Testis (tissue), 3 donors: ENCODE data around the gene HID1. TPM values are rescaled to one million over a fixed set of nuclear protein-coding genes. Genes with fewer than 3 reads are reported as not detected.

Experiments
- DNase-seq: peaks from one replicate; pipeline ENCODE4 v3.0.0-alpha.2; 2019
- H3K27ac ChIP-seq, 2 donors: fragments of 200-600 bp; sonication (generic); one replicate each; pipeline ENCODE4 v1.5.1; 2019
- H3K27me3 ChIP-seq: fragments of 200-600 bp; sonication (generic); one replicate; pipeline ENCODE4 v1.5.1; 2019
- H3K36me3 ChIP-seq: fragments of 200-600 bp; sonication (generic); one replicate; pipeline ENCODE4 v1.5.1; 2017; ENCODE audit warnings: low read depth; ENCODE audit errors: missing control alignments
- H3K4me1 ChIP-seq: fragments of 200-600 bp; sonication (generic); one replicate; pipeline ENCODE4 v1.5.1; 2019
- H3K4me3 ChIP-seq, 2 donors: fragments of 200-600 bp; sonication (generic); one replicate each; pipeline ENCODE4 v1.5.1; 2017 to 2019
- H3K9me3 ChIP-seq: fragments of 200-600 bp; sonication (generic); one replicate; pipeline ENCODE4 v1.5.1; 2017
- CTCF ChIP-seq, 3 experiments: fragments of 450-650 bp in 2 of 3; fragments of 200-600 bp in 1 of 3; sonication (generic) in 1 of 3; IDR thresholded peaks; one replicate each; pipeline ENCODE4 v1.5.1; 2016 to 2019; ENCODE audit warnings: antibody characterized with exemption in 3 of 3, mild to moderate bottlenecking in 2 of 3, moderate library complexity in 1 of 3
- POLR2A ChIP-seq: fragments of 450-650 bp; IDR thresholded peaks from one replicate; pipeline ENCODE4 v1.6.1; 2017; ENCODE audit warnings: antibody characterized with exemption, mild to moderate bottlenecking, moderate library complexity
- WGBS, 2 donors: methylation state at CpG; one replicate each; pipeline ENCODE4 v1.1.5; 2018; 5-methylcytosine and 5-hydroxymethylcytosine counted together
- intact Hi-C: fragments of 100-400 bp; cut with DNase I; formaldehyde crosslinking; loops from one replicate; pipeline ENCODE4 v1.15.1; 2023; ENCODE audit warnings: low total_unique reads
- polyA plus RNA-seq: library from polyadenylated mRNA; stranded (reverse); fragments of 350-450 nt; fragmentation: Illumina TruSeq; extraction: RNeasy Lipid Tissue Mini Kit (QIAGEN cat#74804); gene quantifications from one replicate; pipeline ENCODE4 v1.2.3, GENCODE V29; 2014; ENCODE audit warnings: low read depth, low replicate concordance; ENCODE audit not compliant: insufficient read depth
- total RNA-seq, 2 donors: library from RNA; depleted of rRNA; stranded (reverse); fragments of >200 nt; gene quantifications; one replicate each; pipeline ENCODE4 v1.2.3, GENCODE V29; 2016

Gene HID1
- total and polyA plus RNA-seq, 3 donors from 2014 or later = 18.6 to 45.8 (median 40.9) TPM

- no peaks in the 10 kb centered on the region for H3K36me3 ChIP-seq
- intact Hi-C loops = no loop called here
- no peaks in the 10 kb centered on the region for H3K27me3 ChIP-seq
- 74 to 83% methylated on average over 4 of the region's 4 CpGs for WGBS, 2 donors
- no peak for TF ChIP-seq CTCF (IDR thresholded peaks at IDR 0.05)
- no peak for TF ChIP-seq POLR2A
- H3K4me3 ChIP-seq = no peak overlapping the region
- no peaks in the 10 kb centered on the region for H3K4me1 ChIP-seq
- no peak overlapping the region for H3K27ac ChIP-seq
- no peak for DNase-seq
- H3K9me3 ChIP-seq = no peaks in the 10 kb centered on the region
These were observed 16.5 kb downstream of the HID1 start for GRCh38 chr17:74956093-74956492.

DNA sequence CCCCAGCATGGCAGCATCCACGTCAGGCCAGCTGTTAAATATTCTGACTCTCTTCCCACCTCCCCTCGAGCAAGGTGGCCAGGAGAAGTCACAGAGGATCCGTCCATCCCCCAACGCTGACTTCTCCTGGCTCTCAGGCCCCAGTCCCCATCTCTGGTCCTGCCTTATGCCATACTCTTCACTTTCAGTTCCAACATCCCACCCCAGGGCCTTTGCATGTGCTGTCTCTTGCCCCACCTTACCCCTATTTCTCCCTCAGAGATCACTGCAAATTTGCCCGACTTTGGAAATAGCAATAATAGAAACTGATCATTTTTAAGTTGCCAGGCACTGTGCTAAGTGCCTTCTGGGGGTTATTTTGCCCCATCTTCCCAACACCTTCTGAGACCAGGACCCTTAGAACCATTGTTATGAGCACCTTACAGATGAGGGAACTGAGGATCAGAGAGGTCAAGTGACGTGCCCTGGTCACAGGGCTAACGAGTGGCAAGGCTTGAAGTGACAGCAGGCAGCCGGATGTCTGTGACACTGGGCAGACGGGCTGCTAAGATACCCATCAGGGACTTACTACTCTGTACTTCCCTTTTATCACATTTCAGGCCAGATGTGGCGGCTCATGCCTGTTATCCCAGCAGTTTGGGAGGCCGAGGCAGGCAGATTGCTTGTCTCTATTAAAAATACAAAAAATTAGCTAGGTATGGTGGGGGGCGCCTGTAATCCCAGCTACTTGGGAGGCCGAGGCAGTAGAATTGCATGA lies 17.7 kb downstream of the HID1 start:
- DNase-seq = no peak
- 72 to 74% methylated on average over 12 to 13 of the region's 13 CpGs for WGBS, 2 donors
- Histone ChIP-seq H3K4me1 (no peaks in the 10 kb centered on the region), H3K4me3 (no peak overlapping the region), H3K9me3 (no peaks in the 10 kb centered on the region), H3K27ac (no peak overlapping the region), H3K36me3 (no peaks in the 10 kb centered on the region), H3K27me3 (no peaks in the 10 kb centered on the region)
- intact Hi-C loops = no loop called here
- no peak for TF ChIP-seq CTCF (IDR thresholded peaks at IDR 0.05)
- no peak for TF ChIP-seq POLR2A

DNA sequence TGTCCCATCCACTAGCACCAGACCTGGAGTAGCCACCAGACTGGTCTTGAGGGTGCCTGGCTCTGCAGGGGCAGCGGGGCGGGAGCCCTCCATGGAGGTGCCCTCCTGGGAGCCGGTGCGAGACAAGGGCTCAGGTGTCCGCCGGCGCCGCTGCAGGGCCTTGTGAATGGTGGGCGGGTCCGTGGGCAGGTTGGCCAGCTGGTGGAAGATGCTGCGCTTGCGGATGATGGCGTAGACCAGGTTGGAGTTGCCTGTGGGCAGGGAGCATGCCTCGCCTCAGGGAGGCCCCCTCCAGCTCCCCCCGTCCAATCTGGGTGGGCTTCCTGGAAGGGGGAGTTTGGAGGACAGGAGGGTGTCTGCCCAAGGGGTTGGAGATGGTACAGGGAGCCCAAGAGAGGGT lies 18.4 kb downstream of the HID1 start:
- Histone ChIP-seq H3K9me3 (no peaks in the 10 kb centered on the region), H3K4me1 (no peaks in the 10 kb centered on the region), H3K36me3 (no peaks in the 10 kb centered on the region), H3K27me3 (no peaks in the 10 kb centered on the region), H3K27ac (no peak overlapping the region), H3K4me3 (no peak overlapping the region)
- TF ChIP-seq CTCF (IDR thresholded peaks at IDR 0.05) (no peak), POLR2A (no peak)
- 85 to 90% methylated on average over 7 to 15 of the region's 15 CpGs for WGBS, 2 donors
- no peak for DNase-seq
- intact Hi-C loops = no loop called here

GRCh38 chr17:74953134-74953687 lies 19.3 kb downstream of the HID1 start:
- H3K36me3 ChIP-seq = no peaks in the 10 kb centered on the region
- intact Hi-C loops = no loop called here
- H3K4me3 ChIP-seq = no peak overlapping the region
- 85 to 88% methylated on average over 6 to 11 of the region's 11 CpGs for WGBS, 2 donors
- TF ChIP-seq POLR2A (no peak), CTCF (IDR thresholded peaks at IDR 0.05) (no peak)
- H3K27me3 ChIP-seq = no peaks in the 10 kb centered on the region
- H3K9me3 ChIP-seq = no peaks in the 10 kb centered on the region
- DNase-seq = no peak
- no peak overlapping the region for H3K27ac ChIP-seq
- H3K4me1 ChIP-seq = no peaks in the 10 kb centered on the region
